Neural cell (in vitro differentiated cells): ENCODE results near the gene SP3. TPM values are rescaled to one million over a fixed set of nuclear protein-coding genes. Genes with fewer than 3 reads are reported as not detected.

Experiments
- H2AFZ ChIP-seq: fragments of 200-600, 300-800 bp; sonication (generic), shearing (Covaris generic); 2 replicates; pipeline ENCODE4 v1.6.0; 2014; ENCODE audit warnings: low read depth, mild to moderate bottlenecking, antibody characterized with exemption, low read length, moderate library complexity
- H3F3A ChIP-seq: fragments of 200-600 bp; shearing (Covaris generic); 2 replicates; pipeline ENCODE4 v1.6.1; 2016; ENCODE audit warnings: mild to moderate bottlenecking, moderate library complexity, mixed read lengths, antibody characterized with exemption, low read length; ENCODE audit not compliant: insufficient read depth, poor library complexity, severe bottlenecking
- H3K27ac ChIP-seq: fragments of 200-600, 300-800 bp; sonication (generic), shearing (Covaris generic); 2 replicates; pipeline ENCODE4 v1.5.1; 2014; ENCODE audit warnings: mild to moderate bottlenecking, low read length, moderate library complexity
- H3K27me3 ChIP-seq: fragments of 300-800, 200-600 bp; sonication (generic), shearing (Covaris generic); 2 replicates; pipeline ENCODE4 v1.6.0; 2014; ENCODE audit warnings: mild to moderate bottlenecking, low read depth, low read length, moderate library complexity; ENCODE audit not compliant: insufficient read depth
- H3K36me3 ChIP-seq: fragments of 300-800, 200-600 bp; sonication (generic), shearing (Covaris generic); 2 replicates; pipeline ENCODE4 v1.5.1; 2014; ENCODE audit warnings: mild to moderate bottlenecking, antibody characterized with exemption, low read length, moderate library complexity; ENCODE audit not compliant: insufficient read depth
- H3K4me2 ChIP-seq: fragments of 300-800, 200-600 bp; sonication (generic), shearing (Covaris generic); 2 replicates; pipeline ENCODE4 v1.6.0; 2014; ENCODE audit warnings: mild to moderate bottlenecking, low read length
- H3K4me3 ChIP-seq: fragments of 300-800, 200-600 bp; sonication (generic), shearing (Covaris generic); 2 replicates; pipeline ENCODE4 v1.5.1; 2014; ENCODE audit warnings: mild to moderate bottlenecking, low read length, moderate library complexity
- H3K79me2 ChIP-seq: fragments of 200-600 bp; shearing (Covaris generic); replicated peaks from 2 replicates; pipeline ENCODE4 v1.6.0; 2014; ENCODE audit warnings: mild to moderate bottlenecking, low read length, moderate library complexity; ENCODE audit not compliant: insufficient read depth
- H3K9ac ChIP-seq: fragments of 300-800, 200-600 bp; sonication (generic), shearing (Covaris generic); 2 replicates; pipeline ENCODE4 v1.6.1; 2016; ENCODE audit warnings: mild to moderate bottlenecking, low read length, mixed read lengths
- H3K9me2 ChIP-seq: fragments of 200-600 bp; shearing (Covaris generic); 2 replicates; pipeline ENCODE4 v1.6.1; 2016; ENCODE audit warnings: mild to moderate bottlenecking, low read length, mixed read lengths; ENCODE audit not compliant: insufficient read depth
- H3K9me3 ChIP-seq: fragments of 200-600, 300-800 bp; sonication (generic), shearing (Covaris generic); 2 replicates; pipeline ENCODE4 v1.6.1; 2016; ENCODE audit warnings: mild to moderate bottlenecking, mixed run types, low read length, moderate library complexity, mixed read lengths
- H4K20me1 ChIP-seq: fragments of 200-600 bp; shearing (Covaris generic); 2 replicates; pipeline ENCODE4 v1.6.1; 2016; ENCODE audit warnings: mild to moderate bottlenecking, mixed run types; ENCODE audit not compliant: insufficient read depth
- EP300 ChIP-seq: fragments of 450-650 bp; conservative IDR thresholded peaks from 2 replicates; pipeline ENCODE4 v1.6.1; 2014; ENCODE audit warnings: antibody characterized with exemption, mild to moderate bottlenecking, moderate library complexity; ENCODE audit not compliant: poor library complexity, severe bottlenecking
- EZH2 ChIP-seq: fragments of 200-600, 300-800 bp; shearing (Covaris generic), sonication (generic); IDR thresholded peaks from 2 replicates; pipeline ENCODE4 v1.6.1; 2014; ENCODE audit warnings: antibody characterized with exemption, low read length, borderline replicate concordance, mild to moderate bottlenecking; ENCODE audit not compliant: insufficient read depth, poor library complexity, severe bottlenecking
- MXI1 ChIP-seq: fragments of 450-650 bp; conservative IDR thresholded peaks from 2 replicates; pipeline ENCODE4 v1.6.1; 2014; ENCODE audit warnings: antibody characterized with exemption, mild to moderate bottlenecking; ENCODE audit not compliant: poor library complexity, severe bottlenecking
- POLR2AphosphoS5 ChIP-seq: IDR thresholded peaks from 2 replicates; pipeline ENCODE4 v1.6.1; 2012
- RAD21 ChIP-seq: fragments of 450-650 bp; conservative IDR thresholded peaks from 2 replicates; pipeline ENCODE4 v1.6.1; 2014; ENCODE audit warnings: antibody characterized with exemption, mild to moderate bottlenecking, moderate library complexity
- SMC3 ChIP-seq: fragments of 450-650 bp; conservative IDR thresholded peaks from 2 replicates; pipeline ENCODE4 v1.6.1; 2014; ENCODE audit warnings: antibody characterized with exemption, mild to moderate bottlenecking, moderate library complexity; ENCODE audit not compliant: poor library complexity
- TAF1 ChIP-seq: IDR thresholded peaks from 2 replicates; pipeline ENCODE4 v1.6.1; 2012; ENCODE audit warnings: low read depth
- polyA plus RNA-seq: library from polyadenylated mRNA; depleted of rRNA; stranded (reverse); fragments of >200 nt; gene quantifications from 2 replicates; pipeline ENCODE4 v1.2.3, GENCODE V29; 2014
- TF ChIP-seq, protein P1 (sequence below): fragments of 450-650 bp; IDR thresholded peaks from 2 replicates; pipeline ENCODE4 v1.5.1; 2014; ENCODE audit warnings: antibody characterized with exemption, mild to moderate bottlenecking, moderate library complexity; ENCODE audit not compliant: poor library complexity, severe bottlenecking
- TF ChIP-seq, protein P2 (sequence below): IDR thresholded peaks from 2 replicates; pipeline ENCODE4 v1.6.1; 2012; ENCODE audit warnings: borderline replicate concordance

SP3 gene
- polyA plus RNA-seq, 1 donor from 2014 or later: 57.8 TPM

DNA sequence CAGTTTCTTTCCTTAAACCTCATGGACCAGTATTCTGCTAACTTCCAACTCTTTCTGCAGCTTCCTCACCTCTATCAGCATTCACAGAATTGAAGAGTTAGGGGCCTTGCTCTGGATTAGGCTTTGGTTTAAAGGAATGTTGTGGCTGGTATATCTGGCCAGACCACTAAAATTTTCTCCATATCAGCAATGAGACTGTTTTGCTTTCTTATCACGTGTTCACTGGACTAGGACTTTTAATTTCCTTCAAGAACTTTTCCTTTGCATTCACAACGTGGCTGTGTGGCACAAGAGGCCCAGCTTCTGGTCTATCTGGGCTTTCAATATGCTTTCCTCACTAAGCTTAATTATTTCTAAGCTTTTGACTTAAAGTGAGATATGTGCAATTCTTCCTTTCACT lies 33.4 kb downstream of the SP3 start:
- no peak for TF ChIP-seq MXI1
- TF ChIP-seq, protein P1, sequence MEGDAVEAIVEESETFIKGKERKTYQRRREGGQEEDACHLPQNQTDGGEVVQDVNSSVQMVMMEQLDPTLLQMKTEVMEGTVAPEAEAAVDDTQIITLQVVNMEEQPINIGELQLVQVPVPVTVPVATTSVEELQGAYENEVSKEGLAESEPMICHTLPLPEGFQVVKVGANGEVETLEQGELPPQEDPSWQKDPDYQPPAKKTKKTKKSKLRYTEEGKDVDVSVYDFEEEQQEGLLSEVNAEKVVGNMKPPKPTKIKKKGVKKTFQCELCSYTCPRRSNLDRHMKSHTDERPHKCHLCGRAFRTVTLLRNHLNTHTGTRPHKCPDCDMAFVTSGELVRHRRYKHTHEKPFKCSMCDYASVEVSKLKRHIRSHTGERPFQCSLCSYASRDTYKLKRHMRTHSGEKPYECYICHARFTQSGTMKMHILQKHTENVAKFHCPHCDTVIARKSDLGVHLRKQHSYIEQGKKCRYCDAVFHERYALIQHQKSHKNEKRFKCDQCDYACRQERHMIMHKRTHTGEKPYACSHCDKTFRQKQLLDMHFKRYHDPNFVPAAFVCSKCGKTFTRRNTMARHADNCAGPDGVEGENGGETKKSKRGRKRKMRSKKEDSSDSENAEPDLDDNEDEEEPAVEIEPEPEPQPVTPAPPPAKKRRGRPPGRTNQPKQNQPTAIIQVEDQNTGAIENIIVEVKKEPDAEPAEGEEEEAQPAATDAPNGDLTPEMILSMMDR: no peak
- Histone ChIP-seq H4K20me1 (no peaks in the 10 kb centered on the region), H3K9ac (no peak overlapping the region), H3F3A (no peaks in the 10 kb centered on the region), H3K27me3 (no peaks in the 10 kb centered on the region), H3K79me2 (peaks cover 92% of the 10 kb centered on the region), H3K4me2 (no peak overlapping the region), H3K4me3 (no peak overlapping the region), H2AFZ (no peak overlapping the region), H3K9me2 (no peaks in the 10 kb centered on the region), H3K9me3 (no peaks in the 10 kb centered on the region), H3K36me3 (no peaks in the 10 kb centered on the region), H3K27ac (no peak overlapping the region)

DNA sequence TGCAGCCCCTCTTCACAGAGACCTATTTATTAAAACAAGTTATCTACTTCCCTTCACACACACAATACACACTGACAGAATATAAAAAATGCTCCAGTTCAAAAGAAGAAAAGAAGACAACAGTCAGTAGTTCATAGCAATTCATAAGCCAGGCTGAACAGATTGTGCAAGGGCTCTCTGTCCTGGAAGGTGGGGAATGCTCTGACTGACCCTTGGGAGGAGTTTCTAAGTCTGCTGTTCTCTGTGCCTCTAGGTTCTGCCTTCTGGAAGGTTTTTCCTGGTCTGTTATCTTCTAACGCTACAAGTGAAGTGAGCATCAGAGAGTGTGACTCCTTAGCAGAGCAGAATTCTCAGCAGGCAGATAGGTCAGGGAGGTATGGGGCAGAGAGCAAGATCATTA lies 35.7 kb downstream of the SP3 start:
- no peaks in the 10 kb centered on the region for H4K20me1 ChIP-seq
- H3K79me2 ChIP-seq: peaks cover 92% of the 10 kb centered on the region

DNA sequence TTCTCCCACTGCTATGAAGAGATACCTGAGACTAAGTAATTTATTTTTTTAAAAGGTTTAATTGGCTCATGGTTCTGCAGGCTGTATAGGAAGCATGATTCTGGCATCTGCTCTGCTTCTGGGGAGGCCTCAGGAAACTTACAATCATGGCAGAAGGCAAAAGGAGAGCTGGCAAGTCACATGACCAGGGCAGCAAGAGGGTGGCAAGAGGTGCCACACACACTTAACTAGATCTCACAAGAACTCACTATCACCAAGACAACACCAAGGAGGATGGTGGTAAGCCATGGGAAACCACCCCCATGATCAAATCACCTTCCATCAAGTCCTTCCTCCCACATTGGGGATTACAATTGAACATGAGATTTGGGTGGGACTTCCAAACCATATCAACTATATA lies 38.3 kb downstream of the SP3 start:
- H3F3A ChIP-seq: no peaks in the 10 kb centered on the region
- H3K4me2 ChIP-seq: no peak overlapping the region
- no peak overlapping the region for H3K27ac ChIP-seq
- H4K20me1 ChIP-seq: no peaks in the 10 kb centered on the region
- H3K9ac ChIP-seq: no peak overlapping the region
- H3K9me2 ChIP-seq: no peaks in the 10 kb centered on the region
- TF ChIP-seq, protein P1: no peak
- TF ChIP-seq TAF1 (no peak), POLR2AphosphoS5 (no peak), RAD21 (no peak), MXI1 (no peak), SMC3 (no peak), EZH2 (no peak), EP300 (no peak)
- TF ChIP-seq, protein P2, sequence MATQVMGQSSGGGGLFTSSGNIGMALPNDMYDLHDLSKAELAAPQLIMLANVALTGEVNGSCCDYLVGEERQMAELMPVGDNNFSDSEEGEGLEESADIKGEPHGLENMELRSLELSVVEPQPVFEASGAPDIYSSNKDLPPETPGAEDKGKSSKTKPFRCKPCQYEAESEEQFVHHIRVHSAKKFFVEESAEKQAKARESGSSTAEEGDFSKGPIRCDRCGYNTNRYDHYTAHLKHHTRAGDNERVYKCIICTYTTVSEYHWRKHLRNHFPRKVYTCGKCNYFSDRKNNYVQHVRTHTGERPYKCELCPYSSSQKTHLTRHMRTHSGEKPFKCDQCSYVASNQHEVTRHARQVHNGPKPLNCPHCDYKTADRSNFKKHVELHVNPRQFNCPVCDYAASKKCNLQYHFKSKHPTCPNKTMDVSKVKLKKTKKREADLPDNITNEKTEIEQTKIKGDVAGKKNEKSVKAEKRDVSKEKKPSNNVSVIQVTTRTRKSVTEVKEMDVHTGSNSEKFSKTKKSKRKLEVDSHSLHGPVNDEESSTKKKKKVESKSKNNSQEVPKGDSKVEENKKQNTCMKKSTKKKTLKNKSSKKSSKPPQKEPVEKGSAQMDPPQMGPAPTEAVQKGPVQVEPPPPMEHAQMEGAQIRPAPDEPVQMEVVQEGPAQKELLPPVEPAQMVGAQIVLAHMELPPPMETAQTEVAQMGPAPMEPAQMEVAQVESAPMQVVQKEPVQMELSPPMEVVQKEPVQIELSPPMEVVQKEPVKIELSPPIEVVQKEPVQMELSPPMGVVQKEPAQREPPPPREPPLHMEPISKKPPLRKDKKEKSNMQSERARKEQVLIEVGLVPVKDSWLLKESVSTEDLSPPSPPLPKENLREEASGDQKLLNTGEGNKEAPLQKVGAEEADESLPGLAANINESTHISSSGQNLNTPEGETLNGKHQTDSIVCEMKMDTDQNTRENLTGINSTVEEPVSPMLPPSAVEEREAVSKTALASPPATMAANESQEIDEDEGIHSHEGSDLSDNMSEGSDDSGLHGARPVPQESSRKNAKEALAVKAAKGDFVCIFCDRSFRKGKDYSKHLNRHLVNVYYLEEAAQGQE: no peak
- no peaks in the 10 kb centered on the region for H3K27me3 ChIP-seq
- H3K9me3 ChIP-seq: no peaks in the 10 kb centered on the region
- no peaks in the 10 kb centered on the region for H3K36me3 ChIP-seq
- H3K79me2 ChIP-seq: peaks cover 93% of the 10 kb centered on the region
- no peak overlapping the region for H2AFZ ChIP-seq
- no peak overlapping the region for H3K4me3 ChIP-seq

More for the DNA sequence above, 35.7 kb downstream of the SP3 start:
- TF ChIP-seq POLR2AphosphoS5: no peak
- no peak for TF ChIP-seq MXI1
- TF ChIP-seq, protein P1: no peak
- TF ChIP-seq SMC3: no peak
- TF ChIP-seq EZH2: no peak
- TF ChIP-seq EP300: no peak
- no peak for TF ChIP-seq RAD21
- H3K27me3 ChIP-seq: no peaks in the 10 kb centered on the region
- H3K9me3 ChIP-seq: no peaks in the 10 kb centered on the region
- no peaks in the 10 kb centered on the region for H3K36me3 ChIP-seq
- H3K9me2 ChIP-seq: no peaks in the 10 kb centered on the region
- no peaks in the 10 kb centered on the region for H3F3A ChIP-seq
- no peak overlapping the region for H3K27ac ChIP-seq
- H3K4me2 ChIP-seq: no peak overlapping the region
- no peak overlapping the region for H3K4me3 ChIP-seq
- H3K9ac ChIP-seq: no peak overlapping the region
- H2AFZ ChIP-seq: no peak overlapping the region
